ENCODE results near the gene OSBPL6.

Gene OSBPL6

DNA sequence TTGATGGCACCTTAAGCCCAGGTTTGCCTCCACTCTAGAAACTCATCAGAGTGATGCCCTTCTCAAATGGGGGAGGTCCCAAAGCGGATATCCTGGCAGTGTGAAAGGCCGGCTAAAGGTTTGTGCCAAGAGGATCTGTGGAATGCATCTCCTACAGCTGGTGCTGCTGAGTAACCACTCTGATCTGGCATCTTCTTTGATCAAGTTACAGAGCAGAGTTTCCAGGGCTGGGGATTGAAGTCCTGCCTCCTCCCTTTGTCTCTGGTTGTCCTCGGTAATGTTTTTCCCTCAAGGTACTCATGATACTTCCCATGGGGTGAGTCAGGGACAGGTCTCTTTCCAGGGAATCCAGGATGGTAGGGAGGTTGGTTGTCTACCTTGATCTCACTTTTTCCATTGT is 232.1 kb downstream of the OSBPL6 start:
- no peak for DNase-seq (ENCODE audit: low read depth in 3 of 3, low spot score in 1 of 3)

DNA sequence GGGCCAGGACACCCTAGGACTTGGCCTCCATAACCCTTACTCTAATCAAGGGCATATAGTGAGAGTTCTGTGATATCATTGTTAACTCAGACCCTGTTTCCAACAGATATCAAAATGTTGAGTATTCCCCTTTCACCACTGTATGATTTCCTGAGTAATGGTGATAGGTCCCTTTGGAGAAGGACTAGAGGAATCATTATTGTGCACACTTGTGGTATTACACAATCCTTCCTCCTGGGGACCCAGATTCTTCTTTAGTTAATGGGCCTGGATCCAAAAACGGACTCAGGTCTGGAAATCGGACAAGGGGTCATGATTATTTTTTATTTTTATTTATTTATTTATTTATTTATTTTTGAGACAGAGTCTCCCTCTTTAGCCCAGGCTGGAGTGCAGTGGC is 233.1 kb downstream of the OSBPL6 start:
- no peak for DNase-seq (ENCODE audit: low read depth in 3 of 3, low spot score in 1 of 3)

DNA sequence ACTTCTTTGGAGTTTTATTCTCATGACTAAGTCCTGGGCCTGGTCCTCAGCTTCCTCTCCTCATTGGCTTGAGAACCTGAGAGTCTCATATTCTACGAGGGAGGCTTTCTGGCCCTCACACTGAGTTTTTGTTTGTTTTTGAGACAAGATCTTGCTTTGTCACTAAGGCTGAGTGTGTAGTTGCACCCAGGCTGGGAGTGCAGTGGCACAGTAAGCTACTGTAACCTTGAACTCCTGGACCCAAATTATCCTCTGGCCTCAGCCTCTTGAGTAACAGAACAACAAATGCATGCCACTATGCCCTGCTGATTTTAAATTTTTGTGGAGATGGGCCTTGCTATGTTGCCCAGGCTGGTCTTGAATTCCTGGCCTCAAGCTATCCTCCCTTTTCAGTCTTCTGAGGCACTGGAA is 234.1 kb downstream of the OSBPL6 start:
- DNase-seq (ENCODE audit: low read depth in 3 of 3, low spot score in 1 of 3), result no peak

DNA sequence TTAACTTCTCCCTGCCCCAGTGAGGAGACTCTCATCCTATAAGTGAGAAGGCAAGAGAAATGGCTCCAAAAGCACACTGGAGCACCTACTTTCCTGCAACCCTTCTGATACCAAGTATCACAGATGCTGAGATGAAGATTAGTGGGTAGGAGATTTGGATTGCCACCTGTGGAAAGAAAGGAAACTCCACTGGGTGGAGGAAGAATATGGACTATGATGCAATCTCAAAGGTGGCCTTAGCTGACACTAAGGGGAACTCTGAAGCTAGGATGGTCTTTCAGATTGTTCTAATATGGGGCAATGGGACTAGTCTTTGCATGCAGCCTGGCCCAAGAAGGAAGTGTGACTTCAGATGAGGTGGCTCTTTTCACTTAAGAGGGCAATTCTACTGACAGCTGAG is 235.0 kb downstream of the OSBPL6 start:
- no peak for DNase-seq (ENCODE audit: low read depth in 3 of 3, low spot score in 1 of 3)

DNA sequence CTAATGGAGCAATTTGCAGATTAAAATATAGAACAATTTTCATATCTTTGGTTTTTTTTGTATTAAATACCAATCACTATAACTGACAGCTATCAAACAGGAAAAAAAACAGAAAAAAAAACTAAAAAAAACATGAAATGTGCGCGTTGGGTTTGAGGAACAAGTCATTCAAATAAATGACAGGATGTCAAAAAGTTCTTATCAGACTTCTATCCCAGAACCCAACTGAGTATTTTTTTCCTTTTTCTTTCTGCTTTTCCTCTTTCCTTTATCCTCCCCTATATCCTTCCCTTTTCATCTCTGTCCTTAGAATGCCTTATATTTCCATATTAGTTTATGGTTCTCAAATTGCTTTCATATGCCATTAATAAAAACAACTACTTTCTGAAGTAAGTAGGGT is 242.3 kb downstream of the OSBPL6 start:
- no peak for DNase-seq (ENCODE audit: low read depth in 3 of 3, low spot score in 1 of 3)

DNA sequence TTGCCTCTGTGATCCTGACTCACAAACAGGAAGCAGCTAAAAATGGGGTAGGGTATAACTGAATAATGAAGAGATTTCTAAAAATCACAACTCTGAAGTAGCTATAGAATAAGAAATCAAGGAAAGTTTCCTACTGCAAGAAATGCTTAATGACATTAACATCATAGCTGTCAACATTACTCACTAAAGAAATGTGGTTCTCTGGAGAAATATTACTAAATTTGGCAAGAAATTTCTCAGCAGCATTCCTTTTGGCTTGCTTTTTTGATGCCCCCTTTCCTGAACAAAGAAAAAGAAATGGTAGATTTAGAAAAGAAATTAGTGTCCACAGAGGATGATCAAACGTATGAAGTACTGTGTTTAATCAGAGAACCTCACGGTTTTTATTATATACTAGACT is 247.1 kb downstream of the OSBPL6 start:
- DNase-seq (ENCODE audit: low read depth in 3 of 3, low spot score in 1 of 3), result no peak

DNA sequence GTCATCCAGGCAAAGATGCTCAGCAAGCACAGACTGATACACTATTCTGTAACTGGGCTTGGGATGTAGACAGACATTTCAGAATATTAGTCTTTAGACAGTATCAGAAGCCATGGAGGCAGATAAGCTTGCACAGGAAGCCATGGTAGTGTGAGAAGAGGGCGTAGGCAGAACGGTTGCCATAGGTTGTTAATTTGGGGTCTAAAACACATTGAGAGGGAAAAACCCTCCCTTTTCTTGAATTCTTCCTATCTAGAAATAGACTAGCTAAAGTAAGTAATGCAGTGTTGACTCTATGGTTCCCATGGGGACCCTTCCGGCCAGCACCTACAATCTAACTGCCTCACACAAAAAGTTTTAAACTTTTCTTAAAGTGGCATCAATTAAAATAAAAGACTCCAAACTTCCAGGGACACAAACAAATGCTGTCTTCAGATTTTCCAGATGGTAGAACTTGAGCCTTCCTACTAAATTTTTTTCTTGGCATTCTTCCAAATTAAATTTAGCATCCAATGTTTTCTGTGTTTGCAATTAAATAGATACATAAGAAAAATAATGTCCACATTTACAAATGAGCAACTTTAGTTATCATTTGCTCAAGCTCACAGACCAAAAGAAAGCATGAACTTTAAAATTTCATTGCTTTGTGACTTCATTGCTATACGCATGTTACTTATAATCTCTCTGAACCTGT is 254.8 kb downstream of the OSBPL6 start:
- no peak for DNase-seq (ENCODE audit: low read depth in 3 of 3, low spot score in 1 of 3)

DNA sequence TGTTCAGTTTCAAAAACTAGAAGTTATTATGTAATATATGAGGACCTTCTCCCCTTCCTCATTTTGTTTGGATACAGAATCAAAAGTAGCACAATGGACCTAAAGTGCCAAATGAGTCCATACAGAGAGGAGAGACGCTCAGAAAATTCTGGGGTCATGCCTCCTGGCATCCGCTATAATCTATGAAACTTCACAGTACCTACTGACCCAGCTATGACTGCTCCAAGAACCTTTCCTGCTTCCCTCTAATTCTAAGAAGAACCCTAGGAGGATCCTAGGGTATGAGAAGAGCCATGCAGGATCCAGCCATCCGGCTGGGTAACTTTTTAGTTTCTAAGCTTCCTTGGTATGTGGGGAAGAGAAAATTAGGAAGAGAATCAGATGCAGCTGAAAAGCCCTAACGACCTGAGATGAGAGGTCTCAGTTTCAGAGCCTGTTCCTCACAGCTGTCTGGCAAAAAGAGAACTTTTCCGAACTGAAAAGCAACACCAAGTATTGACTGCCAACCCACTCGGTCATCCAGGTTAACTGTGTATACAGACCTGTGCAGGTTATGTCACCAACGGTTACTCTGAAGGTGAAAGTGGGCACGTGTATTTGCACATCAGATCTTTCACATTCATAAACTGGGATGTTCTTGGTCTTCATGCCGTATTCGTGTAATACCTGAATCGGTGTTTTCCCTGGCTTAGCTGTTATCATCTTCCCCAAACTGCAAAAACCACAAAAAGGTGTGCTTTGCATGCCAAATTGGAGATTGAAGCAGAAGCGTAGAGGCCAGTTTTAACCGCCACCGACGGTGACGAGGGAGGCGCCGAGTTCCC is 255.6 kb downstream of the OSBPL6 start:
- no peak for DNase-seq (ENCODE audit: low read depth in 3 of 3, low spot score in 1 of 3)

DNA sequence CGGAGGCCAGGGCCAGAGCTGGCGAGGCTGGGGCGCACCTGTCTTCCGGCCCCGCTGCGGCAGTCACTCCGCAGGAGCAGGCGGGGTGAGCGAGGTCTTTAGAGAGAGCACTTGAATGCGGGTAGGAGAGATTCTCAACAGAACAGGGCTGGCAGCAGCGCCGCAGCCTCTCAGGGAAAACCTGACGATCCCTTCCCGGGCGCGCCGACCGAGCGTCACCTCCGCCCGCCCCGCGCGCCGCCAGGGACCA is 256.1 kb downstream of the OSBPL6 start:
- no peak for DNase-seq (ENCODE audit: low read depth in 3 of 3, low spot score in 1 of 3)

DNA sequence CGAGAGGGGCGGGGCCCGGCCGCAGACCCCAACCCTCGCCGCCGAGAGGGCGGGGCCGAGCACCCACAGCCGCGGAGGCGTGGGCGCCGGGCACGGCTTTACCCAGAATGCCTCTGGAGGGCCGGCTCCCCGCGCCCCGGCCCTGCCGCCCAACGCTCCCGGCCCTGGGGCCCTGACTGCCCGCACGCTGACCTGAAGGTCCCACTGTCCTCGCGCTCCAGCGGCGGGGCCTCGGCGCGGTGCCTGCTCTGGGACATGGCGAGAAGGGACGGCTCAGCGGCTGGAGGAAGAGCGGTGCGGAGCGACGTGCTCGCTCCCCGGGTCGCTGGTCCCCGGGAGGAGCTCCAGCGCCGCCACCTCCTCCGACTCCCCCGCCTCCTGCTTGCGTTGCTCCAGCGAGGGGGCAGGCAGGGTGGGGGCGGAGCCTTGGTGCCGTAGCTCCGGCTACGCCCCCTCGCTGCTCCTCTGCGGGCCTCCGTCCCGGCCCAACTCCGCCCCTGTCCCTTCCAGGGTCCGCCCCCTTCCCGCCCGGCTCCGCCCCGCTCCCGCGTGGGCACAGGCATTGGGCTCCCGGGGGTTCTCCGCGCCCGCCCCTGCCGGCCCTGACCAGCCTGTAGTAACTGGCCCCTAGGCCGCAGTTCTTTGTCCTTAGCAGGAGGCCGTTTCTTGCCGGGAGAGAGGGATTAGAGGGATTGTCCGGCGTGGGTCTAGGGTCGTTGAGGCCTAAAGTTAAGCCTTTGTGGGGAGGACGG is 256.6 kb downstream of the OSBPL6 start, which contains the start of the genes PJVK and PRKRA:
PJVK (plus strand) TSS at position 605 of the 752 bp plus-strand sequence. CDS start 2,032 bp downstream, outside the sequence.
PRKRA (minus strand) TSS at position 402 of the 752 bp plus-strand sequence; CDS start at position 257, 145 bp downstream.
- DNase-seq (ENCODE audit: low read depth in 3 of 3, low spot score in 1 of 3), result peak; percentile 91 to 97 (median 92)

DNA sequence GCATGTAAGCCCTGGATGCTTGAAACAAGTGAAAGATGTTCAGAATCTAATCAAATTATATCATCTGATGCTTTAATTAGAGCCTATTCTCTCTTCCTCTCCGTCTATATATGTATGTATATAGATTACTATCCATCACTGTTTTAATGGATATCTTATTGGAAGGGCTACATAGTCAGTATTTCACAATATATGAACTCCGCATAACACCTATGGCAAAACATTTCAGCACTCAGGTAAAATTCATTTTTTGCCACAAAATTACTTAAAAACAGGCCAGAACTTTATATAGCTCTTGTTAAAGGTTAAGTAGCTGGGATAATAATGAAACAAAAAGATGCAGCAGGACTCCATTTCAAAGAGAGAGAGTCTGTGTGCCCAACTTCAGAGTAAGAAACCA is 258.0 kb downstream of the OSBPL6 start:
- no peak for DNase-seq (ENCODE audit: low read depth in 3 of 3, low spot score in 1 of 3)

Data from stimulated activated CD4-positive, alpha-beta T cell treated with anti-CD3 and anti-CD28 coated beads, TNF-alpha, amount 100 ng/mL, for 1 hour (primary cell).